T-helper 17 cell (primary cell): ENCODE data around the gene RGS3. TPM values are rescaled to one million over a fixed set of nuclear protein-coding genes. Genes with fewer than 3 reads are reported as not detected.

ENCODE experiments used
- ATAC-seq: fragments of 150-1000 bp; cut with Tn5 transposase; 2 replicates; pipeline ENCODE4 v1.10.0; 2021; ENCODE audit warnings: mild to moderate bottlenecking, moderate library complexity
- DNase-seq, 3 donors: peaks; one replicate each; pipeline versions ENCODE4 v3.0.0 to v3.0.0-alpha.2; 2020 to 2021
- H3K9me3 ChIP-seq: one replicate; pipeline ENCODE4 v1.7.0; 2013; ENCODE audit warnings: low read length, mild to moderate bottlenecking; ENCODE audit not compliant: control insufficient read depth, poor library complexity, severe bottlenecking
- H3K27ac Mint-ChIP-seq: one replicate; pipeline ENCODE4 v1.8.0; 2022; ENCODE audit warnings: mild to moderate bottlenecking, moderate library complexity, mixed read lengths
- H3K27me3 Mint-ChIP-seq: one replicate; pipeline ENCODE4 v1.8.0; 2022; ENCODE audit warnings: mixed read lengths
- H3K36me3 Mint-ChIP-seq: one replicate; pipeline ENCODE4 v1.8.0; 2022; ENCODE audit warnings: low read depth, mixed read lengths
- H3K4me1 Mint-ChIP-seq: one replicate; pipeline ENCODE4 v1.8.0; 2022; ENCODE audit warnings: mild to moderate bottlenecking, mixed read lengths
- H3K4me3 Mint-ChIP-seq: one replicate; pipeline ENCODE4 v1.8.0; 2022; ENCODE audit warnings: mild to moderate bottlenecking, moderate library complexity, mixed read lengths
- total RNA-seq, 4 donors: library from RNA in 2 of 4; stranded (reverse) in 2 of 4; gene quantifications; one replicate each; pipeline ENCODE4 v1.2.3 and lab custom pipeline; 2022 to 2026

The RGS3 gene
- total RNA-seq, 2 donors from 2014 or later = 17.4 to 22.0 TPM

GRCh38 chr9:113593682-113594281, 130.3 kb downstream of the RGS3 start:
- no peaks in the 10 kb centered on the region for H3K9me3 ChIP-seq
- no peaks in the 10 kb centered on the region for H3K27me3 Mint-ChIP-seq
- peaks cover 5% of the 10 kb centered on the region for H3K36me3 Mint-ChIP-seq
- ATAC-seq (no peak), DNase-seq (no peak)
- H3K27ac Mint-ChIP-seq = no peak overlapping the region
- H3K4me1 Mint-ChIP-seq = peaks cover 16% of the 10 kb centered on the region
- no peak overlapping the region for H3K4me3 Mint-ChIP-seq

DNA sequence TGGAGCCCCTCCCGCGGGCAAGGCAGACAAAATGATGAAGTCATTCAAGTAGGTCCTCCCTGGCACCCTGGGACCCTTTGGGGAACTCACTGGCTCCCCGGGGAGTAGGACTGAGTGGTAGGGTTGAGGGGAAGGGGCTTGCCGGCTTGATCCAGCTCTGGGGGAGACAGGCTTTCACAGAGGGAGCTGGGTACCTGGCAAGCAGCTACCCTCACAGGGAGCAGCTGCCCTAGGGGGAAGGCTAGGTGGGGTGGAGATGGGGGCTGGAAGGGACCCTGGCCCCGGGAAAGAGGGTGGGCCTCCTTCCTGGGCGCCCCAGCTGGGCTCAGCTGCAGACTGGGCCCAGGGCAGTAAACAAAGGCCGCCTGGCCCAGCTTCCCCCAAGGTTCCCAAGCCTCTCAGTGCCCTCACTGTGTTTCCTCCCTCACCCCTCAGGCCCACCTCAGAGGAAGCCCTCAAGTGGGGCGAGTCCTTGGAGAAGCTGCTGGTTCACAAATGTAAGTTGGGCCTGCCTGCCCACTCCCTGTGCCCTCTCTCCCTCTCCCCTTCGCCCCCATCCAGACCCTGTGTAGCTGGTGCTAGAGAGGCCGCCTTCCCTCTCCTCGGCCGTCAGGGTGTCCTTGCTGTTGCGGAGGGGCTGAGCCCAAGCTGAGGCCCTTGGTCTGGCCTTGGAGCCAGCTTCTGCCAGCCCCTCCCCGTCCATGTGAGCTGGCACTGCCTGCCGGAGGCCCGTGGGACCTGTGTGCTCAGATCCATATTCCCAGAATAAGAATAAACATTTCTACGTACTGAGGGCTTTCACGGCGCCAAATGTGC, 131.2 kb downstream of the RGS3 start:
- peak overlapping the region; percentile 24 for H3K27ac Mint-ChIP-seq
- peaks cover 9% of the 10 kb centered on the region for H3K4me1 Mint-ChIP-seq
- peaks cover 5% of the 10 kb centered on the region for H3K36me3 Mint-ChIP-seq
- no peak overlapping the region for H3K4me3 Mint-ChIP-seq
- H3K27me3 Mint-ChIP-seq = no peaks in the 10 kb centered on the region
- ATAC-seq (no peak), DNase-seq (no peak)
- no peaks in the 10 kb centered on the region for H3K9me3 ChIP-seq

DNA sequence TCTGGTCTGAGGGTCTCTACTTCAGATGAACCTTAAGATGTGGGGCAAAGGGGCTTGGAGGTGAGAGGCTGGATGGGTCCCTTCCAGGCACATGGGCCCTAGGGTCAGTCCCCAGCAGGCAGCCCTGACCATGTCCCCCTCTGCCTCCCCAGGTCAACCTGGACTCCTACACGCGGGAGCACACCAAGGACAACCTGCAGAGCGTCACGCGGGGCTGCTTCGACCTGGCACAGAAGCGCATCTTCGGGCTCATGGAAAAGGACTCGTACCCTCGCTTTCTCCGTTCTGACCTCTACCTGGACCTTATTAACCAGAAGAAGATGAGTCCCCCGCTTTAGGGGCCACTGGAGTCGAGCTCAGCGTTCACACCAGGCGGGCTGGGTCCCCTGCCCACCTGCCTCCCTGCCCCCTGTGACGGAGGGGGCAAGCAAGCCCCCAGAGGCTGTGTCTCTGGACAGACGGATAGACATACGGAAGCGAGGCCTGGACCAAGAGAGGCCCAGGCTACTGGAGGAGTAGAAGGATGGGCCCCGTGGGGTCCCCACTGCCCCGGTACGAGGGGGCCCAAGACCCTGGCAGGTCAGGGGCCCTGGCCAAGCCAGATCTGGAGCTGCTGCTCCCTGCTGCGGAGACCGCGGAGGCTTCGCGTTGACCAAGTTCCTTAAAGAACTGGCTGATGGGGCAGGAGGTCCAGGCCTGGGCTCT, 133.2 kb downstream of the RGS3 start:
- no peak for DNase-seq
- ATAC-seq = no peak
- peaks cover 5% of the 10 kb centered on the region for H3K4me1 Mint-ChIP-seq
- peaks cover 5% of the 10 kb centered on the region for H3K36me3 Mint-ChIP-seq
- no peaks in the 10 kb centered on the region for H3K9me3 ChIP-seq
- H3K27ac Mint-ChIP-seq = no peak overlapping the region
- no peaks in the 10 kb centered on the region for H3K27me3 Mint-ChIP-seq
- no peak overlapping the region for H3K4me3 Mint-ChIP-seq

DNA sequence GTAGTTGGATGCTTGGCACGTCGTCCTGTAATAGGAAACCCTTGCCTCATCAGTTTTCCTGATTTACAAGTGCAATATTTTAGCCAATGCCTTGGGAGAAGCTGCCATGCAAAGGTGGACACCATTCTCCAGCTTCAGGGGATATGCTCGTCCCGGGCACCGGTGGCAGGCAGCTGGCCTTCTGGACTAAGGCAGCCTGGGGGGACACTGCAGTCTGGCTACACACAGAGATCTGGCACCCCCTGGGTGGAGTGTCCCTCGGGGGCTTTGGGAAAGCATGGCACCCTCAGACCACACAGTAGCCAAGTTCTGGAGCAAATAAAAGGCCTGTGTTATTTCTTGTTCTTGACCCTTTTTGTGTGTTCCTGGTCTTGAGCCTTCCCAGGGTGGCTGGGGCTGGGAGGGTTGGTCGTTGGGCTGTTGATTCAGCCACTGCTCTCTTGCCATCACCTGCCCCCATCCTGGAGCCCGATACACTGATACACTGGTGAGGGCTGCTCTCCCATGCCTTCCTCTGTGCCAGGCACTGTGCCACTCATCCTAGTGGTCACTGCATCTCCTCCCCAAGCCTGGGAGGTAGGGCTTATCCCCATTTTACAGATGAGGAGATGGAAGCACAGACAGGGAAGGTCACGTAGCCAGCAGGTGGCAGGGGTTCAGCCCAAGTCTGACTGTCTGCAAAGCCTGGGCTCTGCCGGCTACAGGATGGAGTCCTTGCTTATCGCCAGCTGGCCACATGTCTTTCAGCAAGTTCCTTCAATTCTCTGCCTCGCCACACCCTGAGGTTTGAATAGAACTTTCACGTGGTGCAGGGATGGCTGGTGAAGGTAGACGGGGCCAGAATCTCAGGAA, 134.1 kb downstream of the RGS3 start:
- H3K4me1 Mint-ChIP-seq = peaks cover 3% of the 10 kb centered on the region
- no peak overlapping the region for H3K27ac Mint-ChIP-seq
- no peaks in the 10 kb centered on the region for H3K9me3 ChIP-seq
- DNase-seq (no peak), ATAC-seq (no peak)
- H3K4me3 Mint-ChIP-seq = no peak overlapping the region
- H3K27me3 Mint-ChIP-seq = no peaks in the 10 kb centered on the region
- H3K36me3 Mint-ChIP-seq = peaks cover 5% of the 10 kb centered on the region

DNA sequence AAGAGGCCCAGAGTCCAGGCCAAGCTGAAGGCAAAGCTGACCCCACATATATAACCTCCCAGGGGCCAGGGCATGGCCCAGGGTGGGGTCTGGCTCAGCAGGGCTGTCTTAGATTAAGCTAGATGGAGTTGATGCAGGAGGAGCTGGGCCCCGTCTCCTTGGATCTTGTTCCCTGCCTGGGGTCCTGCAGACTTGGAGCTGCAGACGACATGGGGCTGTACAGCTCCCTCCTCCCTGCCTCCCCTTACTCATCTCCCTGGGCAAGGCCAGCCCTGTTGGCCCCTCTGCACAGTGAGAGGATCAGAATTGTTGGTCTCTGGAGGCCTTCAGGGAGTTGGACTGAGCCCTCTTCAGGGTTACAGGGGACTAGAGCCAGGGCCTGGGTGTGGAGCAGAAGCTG, 134.9 kb downstream of the RGS3 start:
- no peaks in the 10 kb centered on the region for H3K27me3 Mint-ChIP-seq
- ATAC-seq (no peak), DNase-seq (no peak)
- H3K36me3 Mint-ChIP-seq = peaks cover 5% of the 10 kb centered on the region
- no peak overlapping the region for H3K4me3 Mint-ChIP-seq
- H3K4me1 Mint-ChIP-seq = peaks cover 3% of the 10 kb centered on the region
- H3K27ac Mint-ChIP-seq = no peak overlapping the region
- no peaks in the 10 kb centered on the region for H3K9me3 ChIP-seq

DNA sequence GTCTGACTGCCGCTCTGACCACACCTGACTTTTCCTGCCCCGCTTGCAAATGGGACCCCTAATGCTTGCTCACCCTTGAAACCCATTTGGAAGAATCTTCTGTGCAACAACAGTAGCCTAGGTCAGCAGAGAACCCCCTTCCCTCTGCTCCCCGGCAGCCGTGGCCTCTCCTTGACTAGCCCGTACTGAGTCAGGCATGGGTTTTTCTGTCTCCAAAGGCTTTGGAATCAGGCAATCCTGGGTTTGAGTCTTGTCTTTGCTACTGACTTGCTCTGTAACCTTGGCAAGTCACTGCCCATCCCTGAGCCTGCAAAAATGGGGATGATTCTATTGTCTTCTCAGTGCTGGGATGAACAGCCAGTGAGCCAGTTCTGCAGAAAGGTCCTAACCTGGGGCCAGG, 135.4 kb downstream of the RGS3 start:
- Mint-ChIP-seq H3K27ac (no peak overlapping the region), H3K36me3 (peaks cover 5% of the 10 kb centered on the region), H3K27me3 (no peaks in the 10 kb centered on the region), H3K4me3 (no peak overlapping the region), H3K4me1 (peaks cover 3% of the 10 kb centered on the region)
- DNase-seq (no peak), ATAC-seq (no peak)
- H3K9me3 ChIP-seq = no peaks in the 10 kb centered on the region

- H3K9me3 ChIP-seq = no peaks in the 10 kb centered on the region
- ATAC-seq = no peak
- Mint-ChIP-seq H3K36me3 (peaks cover 5% of the 10 kb centered on the region), H3K4me1 (peaks cover 3% of the 10 kb centered on the region), H3K27me3 (no peaks in the 10 kb centered on the region), H3K4me3 (no peak overlapping the region), H3K27ac (peak overlapping the region; percentile 56)
- DNase-seq = no peak
Observed at GRCh38 chr9:113599646-113600022, 136.1 kb downstream of the RGS3 start.

- no peaks in the 10 kb centered on the region for H3K27me3 Mint-ChIP-seq
- peaks cover 3% of the 10 kb centered on the region for H3K4me1 Mint-ChIP-seq
- peak overlapping the region; percentile 56 for H3K27ac Mint-ChIP-seq
- H3K36me3 Mint-ChIP-seq = peaks cover 5% of the 10 kb centered on the region
- no peaks in the 10 kb centered on the region for H3K9me3 ChIP-seq
- no peak overlapping the region for H3K4me3 Mint-ChIP-seq
- ATAC-seq (no peak), DNase-seq (no peak)
Observed at GRCh38 chr9:113600023-113600823, 136.7 kb downstream of the RGS3 start.

GRCh38 chr9:113600871-113601614, 137.5 kb downstream of the RGS3 start:
- H3K4me1 Mint-ChIP-seq = peaks cover 3% of the 10 kb centered on the region
- H3K9me3 ChIP-seq = no peaks in the 10 kb centered on the region
- H3K36me3 Mint-ChIP-seq = peaks cover 3% of the 10 kb centered on the region
- ATAC-seq (no peak), DNase-seq (no peak)
- H3K4me3 Mint-ChIP-seq = no peak overlapping the region
- H3K27ac Mint-ChIP-seq = no peak overlapping the region
- no peaks in the 10 kb centered on the region for H3K27me3 Mint-ChIP-seq

DNA sequence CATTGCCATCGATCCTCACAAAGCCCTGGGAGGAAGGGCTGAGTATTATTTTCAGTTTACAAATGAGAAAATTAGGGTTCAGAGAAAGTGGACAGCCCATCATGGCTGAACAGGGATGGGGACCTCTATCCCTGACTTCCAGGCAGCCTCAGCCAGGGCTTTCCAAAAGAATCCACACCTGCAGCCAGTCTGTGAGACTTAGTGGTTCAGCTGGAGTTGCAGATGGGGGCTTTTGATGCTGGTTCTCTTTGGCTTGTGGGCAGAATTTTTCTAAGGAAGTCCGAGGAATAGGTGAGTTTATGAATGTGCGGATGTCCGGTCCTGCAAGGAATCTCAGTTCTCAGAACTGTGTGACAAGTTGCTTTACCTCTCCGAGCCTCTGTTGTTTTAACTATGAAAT, 138.1 kb downstream of the RGS3 start:
- Mint-ChIP-seq H3K27ac (no peak overlapping the region), H3K4me1 (peaks cover 3% of the 10 kb centered on the region), H3K36me3 (peaks cover 2% of the 10 kb centered on the region), H3K27me3 (no peaks in the 10 kb centered on the region), H3K4me3 (no peak overlapping the region)
- no peak for ATAC-seq
- DNase-seq = no peak
- no peaks in the 10 kb centered on the region for H3K9me3 ChIP-seq

- ATAC-seq (no peak), DNase-seq (no peak)
- no peak overlapping the region for H3K27ac Mint-ChIP-seq
Observed at GRCh38 chr9:113602126-113603047, 138.9 kb downstream of the RGS3 start.

More at GRCh38 chr9:113602126-113603047, 138.9 kb downstream of the RGS3 start:
- Mint-ChIP-seq H3K4me1 (peaks cover 3% of the 10 kb centered on the region), H3K27me3 (no peaks in the 10 kb centered on the region), H3K4me3 (no peak overlapping the region), H3K36me3 (no peaks in the 10 kb centered on the region)
- no peaks in the 10 kb centered on the region for H3K9me3 ChIP-seq
